H9 (cell line): ENCODE measurements around the gene SEBOX. TPM values are rescaled to one million over a fixed set of nuclear protein-coding genes. Genes with fewer than 3 reads are reported as not detected.

Experiments used
- DNase-seq: peaks from one replicate; pipeline ENCODE4 v3.0.0-alpha.2; 2017
- H2AFZ ChIP-seq: one replicate; pipeline ENCODE4 v1.6.1; 2013; ENCODE audit warnings: mild to moderate bottlenecking, low read length, control low read depth, moderate library complexity
- H2AK5ac ChIP-seq: 2 replicates; pipeline ENCODE4 v1.6.1; 2013; ENCODE audit warnings: low read length, control low read depth, mixed read lengths; ENCODE audit not compliant: insufficient read length
- H2BK120ac ChIP-seq: one replicate; pipeline ENCODE4 v1.6.1; 2013; ENCODE audit warnings: low read depth, mild to moderate bottlenecking, low read length, control low read depth, inconsistent platforms; ENCODE audit not compliant: poor library complexity, severe bottlenecking
- H2BK12ac ChIP-seq: 2 replicates; pipeline ENCODE4 v1.6.1; 2013; ENCODE audit warnings: low read length, control low read depth, mixed read lengths, low read depth; ENCODE audit not compliant: insufficient read length
- H2BK15ac ChIP-seq: 2 replicates; pipeline ENCODE4 v1.6.1; 2013; ENCODE audit warnings: low read depth, low read length, control low read depth
- H2BK20ac ChIP-seq: one replicate; pipeline ENCODE4 v1.6.1; 2013; ENCODE audit warnings: low read depth, mild to moderate bottlenecking, low read length, control low read depth, inconsistent platforms; ENCODE audit not compliant: poor library complexity, severe bottlenecking
- H2BK5ac ChIP-seq: 2 replicates; pipeline ENCODE4 v1.6.1; 2013; ENCODE audit warnings: low read length, control low read depth, mixed read lengths; ENCODE audit not compliant: insufficient read length
- H3K14ac ChIP-seq: 2 replicates; pipeline ENCODE4 v1.6.1; 2013; ENCODE audit warnings: low read length, control low read depth; ENCODE audit not compliant: insufficient read depth
- H3K18ac ChIP-seq: 2 replicates; pipeline ENCODE4 v1.6.1; 2013; ENCODE audit warnings: low read depth, mild to moderate bottlenecking, mixed read lengths, low read length, control low read depth; ENCODE audit not compliant: insufficient read length
- H3K23ac ChIP-seq: 2 replicates; pipeline ENCODE4 v1.6.1; 2013; ENCODE audit warnings: low read length, control low read depth, mixed read lengths, low read depth; ENCODE audit not compliant: insufficient read length
- H3K23me2 ChIP-seq: 2 replicates; pipeline ENCODE4 v1.6.1; 2013; ENCODE audit warnings: low read depth, mild to moderate bottlenecking, mixed read lengths, low read length, control low read depth; ENCODE audit not compliant: insufficient read length, poor library complexity, severe bottlenecking
- H3K27ac ChIP-seq: 2 replicates; pipeline ENCODE4 v1.5.1; 2013; ENCODE audit warnings: low read length, control low read depth, mixed read lengths, low read depth; ENCODE audit not compliant: insufficient read length
- H3K27me3 ChIP-seq: 2 replicates; pipeline ENCODE4 v1.6.1; 2013; ENCODE audit warnings: low read length, control low read depth, inconsistent platforms; ENCODE audit not compliant: insufficient read depth
- H3K4ac ChIP-seq: 2 replicates; pipeline ENCODE4 v1.6.1; 2013; ENCODE audit warnings: low read depth, mild to moderate bottlenecking, control low read depth, inconsistent platforms, low read length, moderate library complexity
- H3K4me1 ChIP-seq: 2 replicates; pipeline ENCODE4 v1.6.1; 2013; ENCODE audit warnings: low read length, control low read depth, inconsistent platforms; ENCODE audit not compliant: insufficient read depth
- H3K4me2 ChIP-seq: 2 replicates; pipeline ENCODE4 v1.6.1; 2013; ENCODE audit warnings: low read length, control low read depth, mixed read lengths; ENCODE audit not compliant: insufficient read length, insufficient read depth
- H3K56ac ChIP-seq: 2 replicates; pipeline ENCODE4 v1.6.1; 2013; ENCODE audit warnings: low read depth, mild to moderate bottlenecking, mixed read lengths, low read length, control low read depth; ENCODE audit not compliant: insufficient read length
- H3K79me1 ChIP-seq: 2 replicates; pipeline ENCODE4 v1.6.1; 2013; ENCODE audit warnings: low read depth, mild to moderate bottlenecking, moderate library complexity, low read length, control low read depth, inconsistent platforms; ENCODE audit not compliant: insufficient read depth, poor library complexity, severe bottlenecking
- H3K79me2 ChIP-seq: 2 replicates; pipeline ENCODE4 v1.6.1; 2013; ENCODE audit warnings: low read length, control low read depth, inconsistent platforms; ENCODE audit not compliant: insufficient read depth
- H3K9ac ChIP-seq: 2 replicates; pipeline ENCODE4 v1.6.1; 2013; ENCODE audit warnings: low read length, control low read depth, mixed read lengths; ENCODE audit not compliant: insufficient read length; ENCODE audit errors: extremely low read depth
- H3K9me3 ChIP-seq: one replicate; pipeline ENCODE4 v1.6.1; 2013; ENCODE audit warnings: low read depth, low read length, inconsistent platforms; ENCODE audit not compliant: control insufficient read depth
- H3T11ph ChIP-seq: one replicate; pipeline ENCODE4 v1.6.1; 2013; ENCODE audit warnings: mild to moderate bottlenecking, low read length, control low read depth, inconsistent platforms
- H4K20me1 ChIP-seq: one replicate; pipeline ENCODE4 v1.6.1; 2013; ENCODE audit not compliant: control insufficient read depth, insufficient read length, insufficient read depth
- H4K5ac ChIP-seq: 2 replicates; pipeline ENCODE4 v1.6.1; 2013; ENCODE audit warnings: low read depth, mild to moderate bottlenecking, mixed read lengths, low read length, control low read depth; ENCODE audit not compliant: insufficient read length
- H4K8ac ChIP-seq: replicated peaks from 2 replicates; pipeline ENCODE4 v1.6.1; 2013; ENCODE audit warnings: low read length, control low read depth, mixed read lengths, low read depth; ENCODE audit not compliant: insufficient read length
- H4K91ac ChIP-seq: 2 replicates; pipeline ENCODE4 v1.6.1; 2013; ENCODE audit warnings: low read depth, mild to moderate bottlenecking, moderate library complexity, mixed read lengths, low read length, control low read depth; ENCODE audit not compliant: insufficient read length
- H3K27ac Mint-ChIP-seq, 3 experiments: 2 replicates in 2 of 3; 3 replicates in 1 of 3; pipeline ENCODE4 v1.8.0; 2020 to 2021; ENCODE audit warnings: mixed read lengths in 3 of 3, mild to moderate bottlenecking in 1 of 3, moderate library complexity in 1 of 3
- H3K27me3 Mint-ChIP-seq: 2 replicates; pipeline ENCODE4 v1.8.0; 2021; ENCODE audit warnings: low read depth, mild to moderate bottlenecking, moderate library complexity, mixed read lengths
- H3K36me3 Mint-ChIP-seq, 3 experiments: 2 replicates in 2 of 3; 3 replicates in 1 of 3; pipeline ENCODE4 v1.8.0; 2020 to 2021; ENCODE audit warnings: low read depth in 3 of 3, mixed read lengths in 3 of 3; ENCODE audit not compliant: insufficient read depth in 1 of 3
- H3K4me1 Mint-ChIP-seq, 2 experiments: 2 replicates each; pipeline ENCODE4 v1.8.0; 2020; ENCODE audit warnings: mixed read lengths in 2 of 2
- H3K4me3 Mint-ChIP-seq, 2 experiments: 2 replicates in 1 of 2; 3 replicates in 1 of 2; pipeline ENCODE4 v1.8.0; 2020 to 2021; ENCODE audit warnings: mild to moderate bottlenecking in 2 of 2, mixed read lengths in 2 of 2, moderate library complexity in 1 of 2
- H3K9me3 Mint-ChIP-seq, 2 experiments: 2 replicates in 1 of 2; 3 replicates in 1 of 2; pipeline ENCODE4 v1.8.0; 2020; ENCODE audit warnings: mild to moderate bottlenecking in 2 of 2, mixed read lengths in 2 of 2, moderate library complexity in 1 of 2
- WGBS: extraction: QIAGEN DNeasy Blood & Tissue Kit; methylation state at CpG from one replicate; pipeline ENCODE4 v1.1.7; 2013; ENCODE audit warnings: missing lambda C conversion rate, low lambda C conversion rate, mixed read lengths; ENCODE audit not compliant: insufficient read length; ENCODE audit errors: extremely low coverage; 5-methylcytosine and 5-hydroxymethylcytosine counted together
- total RNA-seq: library from RNA; stranded (reverse); gene quantifications from 2 replicates; pipeline ENCODE4 v1.2.1, GENCODE V29; 2021
- TF ChIP-seq, protein P1 (sequence below): fragments of 200-600 bp; sonication (generic); conservative IDR thresholded peaks from 3 replicates; pipeline ENCODE4 v1.8.0; 2021; ENCODE audit warnings: antibody characterized with exemption, mild to moderate bottlenecking

SEBOX gene
- total RNA-seq, 1 experiment from 2014 or later = not detected

DNA sequence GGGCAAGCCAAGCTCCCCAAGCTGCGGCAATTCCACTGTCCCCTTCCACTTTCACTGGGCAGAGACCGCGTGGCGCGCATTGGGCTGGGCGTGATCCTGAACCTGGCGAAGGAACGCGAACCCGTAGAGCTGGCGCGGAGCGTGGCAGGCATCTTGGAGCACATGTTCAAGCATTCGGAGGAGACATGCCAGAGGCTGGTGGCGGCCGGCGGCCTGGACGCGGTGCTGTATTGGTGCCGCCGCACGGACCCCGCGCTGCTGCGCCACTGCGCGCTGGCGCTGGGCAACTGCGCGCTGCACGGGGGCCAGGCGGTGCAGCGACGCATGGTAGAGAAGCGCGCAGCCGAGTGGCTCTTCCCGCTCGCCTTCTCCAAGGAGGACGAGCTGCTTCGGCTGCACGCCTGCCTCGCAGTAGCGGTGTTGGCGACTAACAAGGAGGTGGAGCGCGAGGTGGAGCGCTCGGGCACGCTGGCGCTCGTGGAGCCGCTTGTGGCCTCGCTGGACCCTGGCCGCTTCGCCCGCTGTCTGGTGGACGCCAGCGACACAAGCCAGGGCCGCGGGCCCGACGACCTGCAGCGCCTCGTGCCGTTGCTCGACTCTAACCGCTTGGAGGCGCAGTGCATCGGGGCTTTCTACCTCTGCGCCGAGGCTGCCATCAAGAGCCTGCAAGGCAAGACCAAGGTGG lies 16.3 kb upstream of the SEBOX start:
- Histone ChIP-seq H4K5ac (no peak overlapping the region), H2BK15ac (no peak overlapping the region), H3K14ac (no peak overlapping the region), H3K27me3 (peaks cover 13% of the 10 kb centered on the region; the same call in 1 of the 2 replicates), H3K23me2 (peaks cover 12% of the 10 kb centered on the region), H3K4me1 (no peaks in the 10 kb centered on the region), H3K4me2 (no peak overlapping the region), H3K79me2 (no peaks in the 10 kb centered on the region), H2BK20ac (no peak overlapping the region), H3K4ac (no peak overlapping the region), H3K56ac (no peak overlapping the region), H2AFZ (no peak overlapping the region), H3K18ac (no peak overlapping the region), H3T11ph (no peak overlapping the region), H2BK5ac (no peak overlapping the region), H3K9ac (no peak overlapping the region), H2BK12ac (no peak overlapping the region), H2AK5ac (no peak overlapping the region), H4K91ac (no peak overlapping the region), H3K9me3 (no peaks in the 10 kb centered on the region), H3K23ac (no peak overlapping the region), H3K27ac (no peak overlapping the region), H3K79me1 (no peaks in the 10 kb centered on the region), H4K20me1 (no peaks in the 10 kb centered on the region), H2BK120ac (no peak overlapping the region), H4K8ac (no peak overlapping the region)
- Mint-ChIP-seq H3K4me3 (peak overlapping the region in 1 of 2 experiments; percentile 41; a peak in 2 of 5 replicates), H3K9me3 (no peaks in the 10 kb centered on the region; a peak in 1 of 5 replicates), H3K36me3 (no peaks in the 10 kb centered on the region; a peak in 1 of 7 replicates), H3K27ac (no peak overlapping the region), H3K4me1 (peaks cover 4 to 10% of the 10 kb centered on the region in 2 experiments; a peak in 3 of 4 replicates), H3K27me3 (peaks cover 90% of the 10 kb centered on the region)
- no CpG with 5 or more reads among the region's 72 CpGs for WGBS
- DNase-seq = peak; percentile 92
- TF ChIP-seq, protein P1, sequence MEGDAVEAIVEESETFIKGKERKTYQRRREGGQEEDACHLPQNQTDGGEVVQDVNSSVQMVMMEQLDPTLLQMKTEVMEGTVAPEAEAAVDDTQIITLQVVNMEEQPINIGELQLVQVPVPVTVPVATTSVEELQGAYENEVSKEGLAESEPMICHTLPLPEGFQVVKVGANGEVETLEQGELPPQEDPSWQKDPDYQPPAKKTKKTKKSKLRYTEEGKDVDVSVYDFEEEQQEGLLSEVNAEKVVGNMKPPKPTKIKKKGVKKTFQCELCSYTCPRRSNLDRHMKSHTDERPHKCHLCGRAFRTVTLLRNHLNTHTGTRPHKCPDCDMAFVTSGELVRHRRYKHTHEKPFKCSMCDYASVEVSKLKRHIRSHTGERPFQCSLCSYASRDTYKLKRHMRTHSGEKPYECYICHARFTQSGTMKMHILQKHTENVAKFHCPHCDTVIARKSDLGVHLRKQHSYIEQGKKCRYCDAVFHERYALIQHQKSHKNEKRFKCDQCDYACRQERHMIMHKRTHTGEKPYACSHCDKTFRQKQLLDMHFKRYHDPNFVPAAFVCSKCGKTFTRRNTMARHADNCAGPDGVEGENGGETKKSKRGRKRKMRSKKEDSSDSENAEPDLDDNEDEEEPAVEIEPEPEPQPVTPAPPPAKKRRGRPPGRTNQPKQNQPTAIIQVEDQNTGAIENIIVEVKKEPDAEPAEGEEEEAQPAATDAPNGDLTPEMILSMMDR = peak; percentile 83
